Measurements from ENCODE around the gene PDCD2L. TPM values are rescaled to one million over a fixed set of nuclear protein-coding genes. Genes with fewer than 3 reads are reported as not detected.
"Not testable (repeated sequence)": the region's sequence is repeated elsewhere in the genome, so short reads cannot be mapped to it uniquely, and the experiment has no call there.

PDCD2L gene
- total RNA-seq, 1 donor from 2014 or later = 23.9 TPM

GRCh38 chr19:34373601-34374288, 30.5 kb upstream of the PDCD2L start:
- no peak for DNase-seq (ENCODE audit: low read depth)

- no peak for DNase-seq (ENCODE audit: low read depth)
Observed at GRCh38 chr19:34375598-34375997, 28.6 kb upstream of the PDCD2L start.

GRCh38 chr19:34380639-34381241, 23.5 kb upstream of the PDCD2L start:
- DNase-seq (ENCODE audit: low read depth) = no peak

GRCh38 chr19:34381399-34382251, 22.6 kb upstream of the PDCD2L start:
- peak; percentile 46 for DNase-seq (ENCODE audit: low read depth)

GRCh38 chr19:34382471-34382870, 21.7 kb upstream of the PDCD2L start:
- no peak for DNase-seq (ENCODE audit: low read depth)

- DNase-seq (ENCODE audit: low read depth) = no peak
Observed at GRCh38 chr19:34383599-34383998, 20.6 kb upstream of the PDCD2L start.

GRCh38 chr19:34386645-34387445, 17.4 kb upstream of the PDCD2L start:
- DNase-seq (ENCODE audit: low read depth) = no peak

GRCh38 chr19:34387446-34387810, 16.8 kb upstream of the PDCD2L start:
- DNase-seq (ENCODE audit: low read depth) = no peak

- DNase-seq (ENCODE audit: low read depth) = not testable (repeated sequence)
Observed at GRCh38 chr19:34388745-34389144, 15.5 kb upstream of the PDCD2L start.

- DNase-seq (ENCODE audit: low read depth) = no peak
Observed at GRCh38 chr19:34391813-34392212, 12.4 kb upstream of the PDCD2L start.

GRCh38 chr19:34393031-34393430, 11.2 kb upstream of the PDCD2L start:
- DNase-seq (ENCODE audit: low read depth) = peak; percentile 60

GRCh38 chr19:34393629-34394028, 10.6 kb upstream of the PDCD2L start:
- DNase-seq (ENCODE audit: low read depth) = peak; percentile 100

- DNase-seq (ENCODE audit: low read depth) = no peak
Observed at GRCh38 chr19:34397853-34398252, 6.3 kb upstream of the PDCD2L start.

GRCh38 chr19:34399886-34400285, 4.3 kb upstream of the PDCD2L start:
- DNase-seq (ENCODE audit: low read depth) = no peak

GRCh38 chr19:34400844-34401243, 3.4 kb upstream of the PDCD2L start:
- DNase-seq (ENCODE audit: low read depth) = not testable (repeated sequence)

- DNase-seq (ENCODE audit: low read depth) = no peak
Observed at GRCh38 chr19:34402074-34402600, 2.1 kb upstream of the PDCD2L start.

GRCh38 chr19:34403784-34404108, 453 bp upstream of the PDCD2L start:
- no peak for DNase-seq (ENCODE audit: low read depth)

GRCh38 chr19:34405892-34406660, 1.9 kb downstream of the PDCD2L start:
- no peak for DNase-seq (ENCODE audit: low read depth)

GRCh38 chr19:34408411-34408810, 4.2 kb downstream of the PDCD2L start:
- DNase-seq (ENCODE audit: low read depth) = no peak

Measured in myocyte (in vitro differentiated cells).